MV-4-11 (cell line): Measurements from ENCODE around the gene NAGS.
"Not testable (repeated sequence)": the region's sequence is repeated elsewhere in the genome, so short reads cannot be mapped to it uniquely, and the experiment has no call there.

Experiments
- DNase-seq: peaks from one replicate; lab custom pipeline; 2025; lab: John Stamatoyannopoulos, UW

The NAGS gene

GRCh38 chr17:43984521-43984920 lies 19.9 kb upstream of the NAGS start:
- no peak for DNase-seq

GRCh38 chr17:43986225-43986981 lies 18.0 kb upstream of the NAGS start:
- no peak for DNase-seq

- DNase-seq: no peak
Measured at GRCh38 chr17:43987131-43988021, 17.0 kb upstream of the NAGS start.

- DNase-seq: no peak
Measured at GRCh38 chr17:43988301-43988700, 16.1 kb upstream of the NAGS start.

- DNase-seq: peak; percentile 21
Measured at GRCh38 chr17:43992641-43993040, 11.8 kb upstream of the NAGS start.

- DNase-seq: peak; percentile 39
Measured at GRCh38 chr17:43994272-43995149, 9.9 kb upstream of the NAGS start.

- DNase-seq: no peak
Measured at GRCh38 chr17:43995150-43995471, 9.3 kb upstream of the NAGS start.

GRCh38 chr17:43997180-43997579 lies 7.2 kb upstream of the NAGS start:
- not testable (repeated sequence) for DNase-seq

GRCh38 chr17:43998552-43998951 lies 5.9 kb upstream of the NAGS start:
- DNase-seq: peak; percentile 78

- DNase-seq: no peak
Measured at GRCh38 chr17:43999024-43999423, 5.4 kb upstream of the NAGS start.

- no peak for DNase-seq
Measured at GRCh38 chr17:44000141-44000860, 4.1 kb upstream of the NAGS start.

GRCh38 chr17:44000871-44001460 lies 3.5 kb upstream of the NAGS start:
- no peak for DNase-seq

- no peak for DNase-seq
Measured at GRCh38 chr17:44001461-44001920, 2.9 kb upstream of the NAGS start.

- DNase-seq: peak; percentile 13
Measured at GRCh38 chr17:44002141-44002848, 2.1 kb upstream of the NAGS start.

- DNase-seq: no peak
Measured at GRCh38 chr17:44004761-44005526, 522 bp downstream of the NAGS start.

GRCh38 chr17:44005527-44006271 lies 1.3 kb downstream of the NAGS start:
- no peak for DNase-seq

GRCh38 chr17:44006272-44006597 lies 1.8 kb downstream of the NAGS start:
- no peak for DNase-seq

- DNase-seq: peak; percentile 96
Measured at GRCh38 chr17:44006598-44007345, 2.4 kb downstream of the NAGS start.
